ENCODE data around the gene CD180.

CD180 gene

DNA sequence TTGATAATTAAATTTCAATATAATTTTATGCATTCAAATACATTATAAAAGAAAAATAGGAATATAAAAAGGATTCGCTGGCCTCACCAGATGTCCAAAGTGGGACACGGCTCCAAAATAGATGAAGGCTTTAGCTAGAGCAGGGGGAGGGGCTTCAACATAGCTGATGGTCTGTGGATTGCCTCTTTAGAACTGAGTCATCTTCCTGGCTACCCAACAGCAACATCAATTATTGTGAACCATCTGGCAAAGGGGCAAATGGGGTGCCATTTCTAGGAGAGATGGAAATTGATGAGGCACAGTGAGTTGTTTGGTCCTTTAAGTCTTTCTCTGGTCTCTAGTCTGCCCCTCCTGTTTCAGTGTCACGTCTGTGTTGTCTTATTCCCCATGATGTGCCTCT lies 44.2 kb upstream of the CD180 start:
- TF ChIP-seq, protein P1, sequence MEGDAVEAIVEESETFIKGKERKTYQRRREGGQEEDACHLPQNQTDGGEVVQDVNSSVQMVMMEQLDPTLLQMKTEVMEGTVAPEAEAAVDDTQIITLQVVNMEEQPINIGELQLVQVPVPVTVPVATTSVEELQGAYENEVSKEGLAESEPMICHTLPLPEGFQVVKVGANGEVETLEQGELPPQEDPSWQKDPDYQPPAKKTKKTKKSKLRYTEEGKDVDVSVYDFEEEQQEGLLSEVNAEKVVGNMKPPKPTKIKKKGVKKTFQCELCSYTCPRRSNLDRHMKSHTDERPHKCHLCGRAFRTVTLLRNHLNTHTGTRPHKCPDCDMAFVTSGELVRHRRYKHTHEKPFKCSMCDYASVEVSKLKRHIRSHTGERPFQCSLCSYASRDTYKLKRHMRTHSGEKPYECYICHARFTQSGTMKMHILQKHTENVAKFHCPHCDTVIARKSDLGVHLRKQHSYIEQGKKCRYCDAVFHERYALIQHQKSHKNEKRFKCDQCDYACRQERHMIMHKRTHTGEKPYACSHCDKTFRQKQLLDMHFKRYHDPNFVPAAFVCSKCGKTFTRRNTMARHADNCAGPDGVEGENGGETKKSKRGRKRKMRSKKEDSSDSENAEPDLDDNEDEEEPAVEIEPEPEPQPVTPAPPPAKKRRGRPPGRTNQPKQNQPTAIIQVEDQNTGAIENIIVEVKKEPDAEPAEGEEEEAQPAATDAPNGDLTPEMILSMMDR (conservative IDR thresholded peaks at IDR 0.05; ENCODE audit: low read depth, low read length) = no peak

DNA sequence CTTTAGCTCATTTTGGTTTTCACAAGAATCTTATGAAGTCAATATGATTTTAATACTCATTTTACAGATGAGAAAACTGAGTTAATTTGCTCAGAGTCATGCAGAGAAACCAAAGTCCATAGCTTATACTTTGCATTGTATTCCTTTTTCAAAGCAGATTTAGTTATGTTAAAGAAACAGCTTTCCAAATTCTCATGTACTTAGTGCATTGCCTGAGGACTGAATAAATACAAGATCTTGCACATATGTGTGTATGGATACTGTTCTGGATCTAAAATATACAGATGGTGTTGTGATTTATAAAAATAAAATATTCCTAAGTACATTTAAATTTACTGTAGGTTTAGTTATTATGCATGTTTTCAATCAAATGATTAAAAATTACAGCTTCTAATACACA lies 43.5 kb upstream of the CD180 start:
- TF ChIP-seq, protein P1 (conservative IDR thresholded peaks at IDR 0.05; ENCODE audit: low read depth, low read length) = no peak
- no peak overlapping the region for H3K4me3 ChIP-seq (ENCODE audit: low read depth, low read length)

More for the DNA sequence above, 44.2 kb upstream of the CD180 start:
- DNase-seq (ENCODE audit: low read depth) = no peak
- no peak overlapping the region for H3K4me3 ChIP-seq (ENCODE audit: low read depth, low read length)

DNA sequence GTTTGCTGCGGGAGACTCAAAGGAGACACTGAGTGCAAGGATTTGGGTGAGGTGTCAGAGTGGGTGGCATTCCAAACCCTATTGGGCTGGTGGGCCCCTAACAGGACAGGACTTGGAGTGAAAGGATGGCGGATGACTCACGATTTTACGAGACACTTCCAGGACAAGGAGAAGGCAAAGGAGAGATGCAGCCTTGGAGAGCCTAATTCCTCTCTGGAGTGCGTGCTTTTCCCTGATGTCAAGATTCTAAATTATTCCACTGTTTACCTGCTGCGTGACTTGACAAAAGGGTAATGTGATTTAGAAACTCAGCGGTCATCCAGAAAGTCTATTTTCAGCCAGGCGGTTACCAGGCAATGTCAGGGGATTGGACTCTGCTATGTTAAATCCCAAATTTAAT lies 41.6 kb upstream of the CD180 start:
- TF ChIP-seq, protein P1 (conservative IDR thresholded peaks at IDR 0.05; ENCODE audit: low read depth, low read length) = no peak
- DNase-seq (ENCODE audit: low read depth) = no peak
- no peak overlapping the region for H3K4me3 ChIP-seq (ENCODE audit: low read depth, low read length)

More for the DNA sequence above, 43.5 kb upstream of the CD180 start:
- no peak for DNase-seq (ENCODE audit: low read depth)

DNA sequence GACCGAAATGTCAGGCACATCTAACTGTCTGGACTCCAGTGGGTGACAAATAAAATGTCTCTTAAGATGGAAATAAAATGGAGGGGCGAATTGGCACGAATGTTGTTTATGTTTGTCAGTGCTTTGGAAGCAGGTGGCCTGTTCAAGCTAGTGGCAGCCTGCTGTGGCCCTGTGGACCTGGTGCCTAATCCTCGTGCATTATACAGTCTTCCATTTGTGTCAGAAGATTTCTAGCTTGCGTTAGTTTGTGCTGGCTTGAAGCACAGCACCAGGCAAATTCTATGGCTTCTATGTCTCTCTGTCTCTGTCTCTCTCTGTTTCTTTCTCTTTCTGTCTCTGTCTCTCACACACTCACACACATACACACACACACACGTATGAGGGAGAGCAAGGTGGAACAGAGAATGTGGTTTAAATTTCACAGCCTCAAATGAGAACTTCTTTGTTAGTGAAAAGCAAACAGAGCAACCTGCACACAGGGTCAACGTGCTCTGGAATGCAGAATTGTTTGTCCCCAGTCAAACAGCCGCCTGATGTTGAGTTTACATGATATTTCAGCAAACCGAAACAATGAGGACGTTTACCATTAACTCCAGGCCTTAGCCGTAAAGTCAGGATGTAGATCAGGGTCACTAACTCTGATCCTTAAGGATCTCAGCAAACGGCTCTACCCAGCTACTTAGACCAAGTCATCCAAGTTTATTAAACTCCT lies 39.0 kb upstream of the CD180 start:
- TF ChIP-seq, protein P1 (conservative IDR thresholded peaks at IDR 0.05; ENCODE audit: low read depth, low read length) = no peak
- DNase-seq (ENCODE audit: low read depth) = no peak
- H3K4me3 ChIP-seq (ENCODE audit: low read depth, low read length) = no peak overlapping the region

DNA sequence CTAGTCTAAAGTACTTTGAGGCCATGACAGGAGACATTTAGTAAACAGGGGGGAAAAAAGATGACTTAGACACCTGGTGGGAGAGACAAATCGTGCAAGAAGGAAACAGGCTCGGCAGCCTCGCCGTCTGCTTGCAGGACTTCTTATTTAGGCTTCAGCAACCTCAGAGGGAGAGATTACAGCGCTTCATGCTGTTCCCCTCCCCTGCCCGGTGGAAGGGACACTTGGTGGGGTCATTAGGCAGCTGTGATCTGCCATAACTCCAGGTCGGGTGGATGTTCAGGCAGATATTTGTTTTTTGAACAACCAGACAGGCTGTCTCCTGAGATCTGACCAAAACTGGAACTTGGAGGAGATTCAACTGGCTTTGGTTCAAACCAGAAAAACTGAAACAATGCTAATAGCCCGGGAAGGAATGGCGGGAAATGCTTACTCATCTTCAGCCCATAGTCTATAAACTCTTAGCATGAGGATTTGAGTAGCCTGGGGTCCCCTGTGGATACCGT lies 38.1 kb upstream of the CD180 start:
- H3K4me3 ChIP-seq (ENCODE audit: low read depth, low read length) = peak overlapping the region; percentile 41
- DNase-seq (ENCODE audit: low read depth) = peak; percentile 94
- TF ChIP-seq, protein P1 (conservative IDR thresholded peaks at IDR 0.05; ENCODE audit: low read depth, low read length) = no peak

DNA sequence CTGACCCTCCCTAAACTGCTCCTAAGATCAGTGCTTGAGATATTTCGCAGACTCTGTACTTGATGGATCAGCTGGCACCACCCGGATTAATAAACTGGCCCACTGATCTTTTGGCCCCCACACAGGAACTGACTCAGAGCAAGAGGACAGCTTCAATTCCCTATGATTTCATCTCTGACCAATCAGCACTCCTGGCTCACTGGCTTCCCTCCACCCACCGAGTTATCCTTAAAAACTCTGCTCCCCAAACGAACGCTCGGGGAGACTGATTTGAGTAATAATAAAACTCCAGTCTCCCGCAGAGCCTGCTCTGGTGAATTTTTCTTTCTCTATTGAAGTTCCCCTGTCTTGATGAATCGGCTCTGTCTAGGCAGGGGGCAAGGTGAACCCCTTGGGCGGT lies 36.5 kb upstream of the CD180 start:
- H3K4me3 ChIP-seq (ENCODE audit: low read depth, low read length) = no peak overlapping the region
- DNase-seq (ENCODE audit: low read depth) = peak; percentile 59
- TF ChIP-seq, protein P1 (conservative IDR thresholded peaks at IDR 0.05; ENCODE audit: low read depth, low read length) = no peak

DNA sequence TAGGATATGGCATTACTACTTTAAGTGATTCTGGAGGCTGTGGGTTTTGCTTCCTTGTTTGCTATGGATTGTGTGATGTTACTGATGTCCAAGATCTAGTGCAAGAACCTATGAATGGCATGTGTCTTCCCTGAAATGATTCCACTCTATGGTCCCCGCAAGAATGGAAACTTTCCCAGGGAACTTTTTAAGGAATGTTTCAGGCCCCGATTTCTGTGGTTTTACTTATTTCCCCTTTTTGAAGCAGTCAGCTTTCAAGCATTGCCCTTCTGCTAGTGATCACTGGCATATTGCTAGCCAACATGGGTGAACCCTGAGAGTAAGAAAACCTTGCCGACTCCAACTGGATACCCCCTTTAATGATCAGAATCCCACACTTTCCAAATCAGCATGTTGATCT lies 26.6 kb upstream of the CD180 start:
- TF ChIP-seq, protein P1 (conservative IDR thresholded peaks at IDR 0.05; ENCODE audit: low read depth, low read length) = no peak
- H3K4me3 ChIP-seq (ENCODE audit: low read depth, low read length) = no peak overlapping the region
- no peak for DNase-seq (ENCODE audit: low read depth)
